ENCODE results near the gene RPS5. TPM values are rescaled to one million over a fixed set of nuclear protein-coding genes. Genes with fewer than 3 reads are reported as not detected.

Gene RPS5
- total and polyA plus RNA-seq, 7 experiments from 2014 or later, result 911 to 1,925 (median 1,596) TPM

- Histone ChIP-seq H3K9me3 (ENCODE audit: control insufficient read depth in 2 of 3, low read length in 3 of 3) (no peaks in the 10 kb centered on the region), H3K4me3 (ENCODE audit: low read length) (peak within 1 kb of the TSS; percentile 96), H3K27me3 (ENCODE audit: control insufficient read depth in 2 of 2, insufficient read depth in 2 of 2, low read length in 2 of 2) (no peaks in the 10 kb centered on the region), H3K4me1 (ENCODE audit: control insufficient read depth in 2 of 2, insufficient read depth in 2 of 2, low read length in 2 of 2) (peaks cover 12 to 15% of the 10 kb centered on the region in 2 donors), H3K27ac (ENCODE audit: low read depth, low read length) (peak within 1 kb of the TSS; percentile 87), H3K36me3 (ENCODE audit: control insufficient read depth in 2 of 3, insufficient read depth in 3 of 3, low read length in 3 of 3) (peaks cover 0 to 5% (median 0%) of the 10 kb centered on the region in 3 experiments)
- ATAC-seq (peak; percentile 98), DNase-seq (peak; percentile 86 to 94 (median 92))
- Mint-ChIP-seq H3K4me3 (peak within 1 kb of the TSS; percentile 82 to 98 (median 95)), H3K36me3 (peaks cover 0 to 12% (median 4%) of the 10 kb centered on the region in 5 donors), H3K4me1 (peaks cover 5 to 45% (median 34%) of the 10 kb centered on the region in 7 donors), H3K9me3 (no peaks in the 10 kb centered on the region), H3K27ac (peak within 1 kb of the TSS; percentile 83 to 95 (median 93)), H3K27me3 (no peaks in the 10 kb centered on the region)
- ChIA-PET POLR2A (interaction anchor here (0.7 to 1.4 kb wide), 15 partner anchors 10 to 1119 kb away, joined by 3 to 8 read pairs (median 4); partner anchors contain the start of genes RPS5, ZBTB45, ZNF132 and ZNF324B), CTCF (no interaction called here)
- intact Hi-C loops (cut with micrococcal nuclease), result loop anchor here (1.0 to 10.0 kb wide), 19 partner anchors 21 to 594 kb away; partner anchors contain the start of genes ERVK3-1 (in 2 of the 2), RPS5 (in 2 of the 2), ZNF132 (in 2 of the 2) and ZNF324B (in 2 of the 2)
These were observed 21.3 kb downstream of the RPS5 start, which contains the start of gene ZNF584 for GRCh38 chr19:58408152-58409009. ZNF584 (plus strand) TSS chr19:58408649; CDS start chr19:58409148, 499 bp downstream.

- peak in 1 of 9 donors; percentile 37 for DNase-seq
- intact Hi-C loops (cut with micrococcal nuclease), result loop anchor here (2.0 to 10.0 kb wide), 4 partner anchors 62 to 594 kb away; partner anchors contain the start of genes ZNF552 (in 1 of the 2) and ZNF8 (in 1 of the 2)
- Mint-ChIP-seq H3K27me3 (no peaks in the 10 kb centered on the region), H3K27ac (peak overlapping the region; percentile 7 to 93 (median 78)), H3K9me3 (no peaks in the 10 kb centered on the region), H3K4me1 (peaks cover 5 to 45% (median 30%) of the 10 kb centered on the region in 7 donors), H3K36me3 (peaks cover 0 to 10% (median 4%) of the 10 kb centered on the region in 5 donors), H3K4me3 (peak overlapping the region; percentile 82 to 98 (median 95))
- no peak for ATAC-seq
- Histone ChIP-seq H3K27me3 (ENCODE audit: control insufficient read depth in 2 of 2, insufficient read depth in 2 of 2, low read length in 2 of 2) (no peaks in the 10 kb centered on the region), H3K27ac (ENCODE audit: low read depth, low read length) (peak overlapping the region; percentile 87), H3K36me3 (ENCODE audit: control insufficient read depth in 2 of 3, insufficient read depth in 3 of 3, low read length in 3 of 3) (peaks cover 0 to 5% (median 0%) of the 10 kb centered on the region in 3 experiments), H3K4me3 (ENCODE audit: low read length) (peak overlapping the region; percentile 96), H3K9me3 (ENCODE audit: control insufficient read depth in 2 of 3, low read length in 3 of 3) (no peaks in the 10 kb centered on the region), H3K4me1 (ENCODE audit: control insufficient read depth in 2 of 2, insufficient read depth in 2 of 2, low read length in 2 of 2) (peaks cover 12 to 15% of the 10 kb centered on the region in 2 donors)
- CTCF ChIA-PET, result no interaction called here
- POLR2A ChIA-PET, result interaction anchor here (0.7 to 1.4 kb wide), 15 partner anchors 9 to 1120 kb away, joined by 3 to 8 read pairs (median 4); partner anchors contain the start of genes RPS5, ZBTB45, ZNF132 and ZNF324B
These were observed 22.1 kb downstream of the RPS5 start for GRCh38 chr19:58409010-58409790.

- peaks cover 0 to 4% (median 0%) of the 10 kb centered on the region in 7 donors for H3K4me1 Mint-ChIP-seq
- Histone ChIP-seq H3K4me3 (ENCODE audit: low read length) (no peak overlapping the region), H3K9me3 (ENCODE audit: control insufficient read depth in 2 of 3, low read length in 3 of 3) (no peaks in the 10 kb centered on the region), H3K36me3 (ENCODE audit: control insufficient read depth in 2 of 3, insufficient read depth in 3 of 3, low read length in 3 of 3) (peaks cover 5 to 26% (median 6%) of the 10 kb centered on the region in 3 experiments), H3K27me3 (ENCODE audit: control insufficient read depth in 2 of 2, insufficient read depth in 2 of 2, low read length in 2 of 2) (no peaks in the 10 kb centered on the region), H3K4me1 (ENCODE audit: control insufficient read depth in 2 of 2, insufficient read depth in 2 of 2, low read length in 2 of 2) (no peaks in the 10 kb centered on the region), H3K27ac (ENCODE audit: low read depth, low read length) (no peak overlapping the region)
- no peak for DNase-seq
- H3K4me3 Mint-ChIP-seq, result no peak overlapping the region
- H3K27ac Mint-ChIP-seq, result no peak overlapping the region
- H3K9me3 Mint-ChIP-seq, result peaks cover 0 to 23% (median 0%) of the 10 kb centered on the region in 11 donors
- ChIA-PET CTCF (no interaction called here), POLR2A (interaction anchor here (0.6 to 1.4 kb wide), 2 partner anchors 35 to 49 kb away, joined by 3 to 4 read pairs; partner anchors contain the start of gene ZNF837)
- peaks cover 16 to 54% (median 47%) of the 10 kb centered on the region in 5 donors for H3K36me3 Mint-ChIP-seq
- H3K27me3 Mint-ChIP-seq, result no peaks in the 10 kb centered on the region
- intact Hi-C loops (cut with micrococcal nuclease), result no loop called here
- ATAC-seq, result no peak
These were observed 29.5 kb downstream of the RPS5 start for GRCh38 chr19:58416604-58417003.

- no peak overlapping the region for H3K4me3 ChIP-seq (ENCODE audit: low read length)
- ChIA-PET POLR2A (no interaction called here), CTCF (no interaction called here)
- intact Hi-C loops (cut with micrococcal nuclease), result no loop called here
- peaks cover 5 to 26% (median 6%) of the 10 kb centered on the region in 3 experiments for H3K36me3 ChIP-seq (ENCODE audit: control insufficient read depth in 2 of 3, insufficient read depth in 3 of 3, low read length in 3 of 3)
- peaks cover 16 to 56% (median 48%) of the 10 kb centered on the region in 5 donors for H3K36me3 Mint-ChIP-seq
- no peaks in the 10 kb centered on the region for H3K27me3 ChIP-seq (ENCODE audit: control insufficient read depth in 2 of 2, insufficient read depth in 2 of 2, low read length in 2 of 2)
- H3K27me3 Mint-ChIP-seq, result no peaks in the 10 kb centered on the region
- no peaks in the 10 kb centered on the region for H3K4me1 ChIP-seq (ENCODE audit: control insufficient read depth in 2 of 2, insufficient read depth in 2 of 2, low read length in 2 of 2)
- DNase-seq, result no peak
- H3K4me1 Mint-ChIP-seq, result peaks cover 0 to 4% (median 0%) of the 10 kb centered on the region in 7 donors
- H3K27ac ChIP-seq (ENCODE audit: low read depth, low read length), result no peak overlapping the region
- no peak for ATAC-seq
- H3K9me3 ChIP-seq (ENCODE audit: control insufficient read depth in 2 of 3, low read length in 3 of 3), result no peaks in the 10 kb centered on the region
- no peak overlapping the region for H3K27ac Mint-ChIP-seq
- H3K4me3 Mint-ChIP-seq, result no peak overlapping the region
- peaks cover 0 to 25% (median 0%) of the 10 kb centered on the region in 11 donors for H3K9me3 Mint-ChIP-seq
These were observed 30.0 kb downstream of the RPS5 start for GRCh38 chr19:58417071-58417470.

GRCh38 chr19:58428617-58429016, 41.5 kb downstream of the RPS5 start:
- H3K27ac Mint-ChIP-seq, result no peak overlapping the region
- peaks cover 0 to 64% (median 53%) of the 10 kb centered on the region in 11 donors for H3K9me3 Mint-ChIP-seq
- no peak overlapping the region for H3K27ac ChIP-seq (ENCODE audit: low read depth, low read length)
- H3K4me3 Mint-ChIP-seq, result no peak overlapping the region
- H3K36me3 Mint-ChIP-seq, result peaks cover 0 to 40% (median 18%) of the 10 kb centered on the region in 5 donors
- no peak overlapping the region for H3K4me3 ChIP-seq (ENCODE audit: low read length)
- ATAC-seq (no peak), DNase-seq (no peak)
- H3K9me3 ChIP-seq (ENCODE audit: control insufficient read depth in 2 of 3, low read length in 3 of 3), result peaks cover 13 to 56% (median 32%) of the 10 kb centered on the region in 3 experiments
- H3K27me3 Mint-ChIP-seq, result no peaks in the 10 kb centered on the region
- peaks cover 0 to 12% (median 0%) of the 10 kb centered on the region in 3 experiments for H3K36me3 ChIP-seq (ENCODE audit: control insufficient read depth in 2 of 3, insufficient read depth in 3 of 3, low read length in 3 of 3)
- intact Hi-C loops (cut with micrococcal nuclease), result no loop called here
- no peaks in the 10 kb centered on the region for H3K27me3 ChIP-seq (ENCODE audit: control insufficient read depth in 2 of 2, insufficient read depth in 2 of 2, low read length in 2 of 2)
- CTCF ChIA-PET, result no interaction called here
- H3K4me1 Mint-ChIP-seq, result no peaks in the 10 kb centered on the region
- no peaks in the 10 kb centered on the region for H3K4me1 ChIP-seq (ENCODE audit: control insufficient read depth in 2 of 2, insufficient read depth in 2 of 2, low read length in 2 of 2)
- POLR2A ChIA-PET, result no interaction called here

GRCh38 chr19:58429745-58430144, 42.7 kb downstream of the RPS5 start:
- ATAC-seq, result no peak
- intact Hi-C loops (cut with micrococcal nuclease), result no loop called here
- CTCF ChIA-PET, result interaction anchor here (0.7 kb wide), 1 partner anchor 541 kb away, joined by 4 read pairs; no protein-coding TSS in a partner anchor
- Histone ChIP-seq H3K36me3 (ENCODE audit: control insufficient read depth in 2 of 3, insufficient read depth in 3 of 3, low read length in 3 of 3) (peaks cover 4 to 23% (median 5%) of the 10 kb centered on the region in 3 experiments), H3K4me3 (ENCODE audit: low read length) (no peak overlapping the region), H3K27me3 (ENCODE audit: control insufficient read depth in 2 of 2, insufficient read depth in 2 of 2, low read length in 2 of 2) (no peaks in the 10 kb centered on the region), H3K9me3 (ENCODE audit: control insufficient read depth in 2 of 3, low read length in 3 of 3) (peaks cover 23 to 68% (median 43%) of the 10 kb centered on the region in 3 experiments), H3K4me1 (ENCODE audit: control insufficient read depth in 2 of 2, insufficient read depth in 2 of 2, low read length in 2 of 2) (no peaks in the 10 kb centered on the region), H3K27ac (ENCODE audit: low read depth, low read length) (no peak overlapping the region)
- no peaks in the 10 kb centered on the region for H3K4me1 Mint-ChIP-seq
- no peak overlapping the region for H3K27ac Mint-ChIP-seq
- no peak for DNase-seq
- POLR2A ChIA-PET, result interaction anchor here (0.6 kb wide), 1 partner anchor 21 kb away, joined by 3 read pairs; no protein-coding TSS in a partner anchor
- H3K36me3 Mint-ChIP-seq, result peaks cover 8 to 50% (median 30%) of the 10 kb centered on the region in 5 donors
- H3K27me3 Mint-ChIP-seq, result no peaks in the 10 kb centered on the region
- H3K4me3 Mint-ChIP-seq, result no peak overlapping the region
- peaks cover 0 to 75% (median 62%) of the 10 kb centered on the region in 11 donors for H3K9me3 Mint-ChIP-seq

Measured in naive thymus-derived CD4-positive, alpha-beta T cell (primary cell).